Suprapubic skin (tissue), 4 donors: Measurements from ENCODE around the gene MED31. TPM values are rescaled to one million over a fixed set of nuclear protein-coding genes. Genes with fewer than 3 reads are reported as not detected.
"Not testable (repeated sequence)": the region's sequence is repeated elsewhere in the genome, so short reads cannot be mapped to it uniquely, and the experiment has no call there.

Source experiments
- DNase-seq, 2 donors: peaks; one replicate each; pipeline ENCODE4 v3.0.0-alpha.2; 2019; ENCODE audit warnings: low spot score in 2 of 2
- H3K27ac ChIP-seq: fragments of 200-600 bp; sonication (generic); one replicate; pipeline ENCODE4 v1.5.1; 2019
- H3K27me3 ChIP-seq: fragments of 200-600 bp; sonication (generic); one replicate; pipeline ENCODE4 v1.5.1; 2019
- H3K36me3 ChIP-seq: fragments of 200-600 bp; sonication (generic); one replicate; pipeline ENCODE4 v1.5.1; 2019
- H3K4me1 ChIP-seq: fragments of 200-600 bp; sonication (generic); one replicate; pipeline ENCODE4 v1.5.1; 2019
- H3K4me3 ChIP-seq: fragments of 200-600 bp; sonication (generic); one replicate; pipeline ENCODE4 v1.5.1; 2019; ENCODE audit warnings: mild to moderate bottlenecking
- H3K9me3 ChIP-seq: fragments of 200-600 bp; sonication (generic); one replicate; pipeline ENCODE4 v1.5.1; 2019
- CTCF ChIP-seq, 2 donors: fragments of 200-600 bp in 1 of 2; fragments of 450-650 bp in 1 of 2; sonication (generic) in 1 of 2; IDR thresholded peaks; one replicate each; pipeline ENCODE4 v1.5.1; 2016 to 2019; ENCODE audit warnings: antibody characterized with exemption in 2 of 2, mild to moderate bottlenecking in 1 of 2, moderate library complexity in 1 of 2
- EP300 ChIP-seq: sonication (generic); formaldehyde crosslinking; IDR thresholded peaks from one replicate; pipeline ENCODE4 v1.6.1; 2017; ENCODE audit warnings: antibody characterized with exemption
- POLR2A ChIP-seq, 2 donors: fragments of 450-650 bp; IDR thresholded peaks; one replicate each; pipeline ENCODE4 v1.6.1; 2017; ENCODE audit warnings: antibody characterized with exemption in 2 of 2, mild to moderate bottlenecking in 2 of 2, moderate library complexity in 2 of 2
- POLR2AphosphoS5 ChIP-seq, 3 donors: sonication (generic); formaldehyde crosslinking; IDR thresholded peaks; one replicate each; pipeline ENCODE4 v1.6.1; 2017; ENCODE audit warnings: antibody characterized with exemption in 3 of 3
- WGBS: methylation state at CpG from one replicate; pipeline ENCODE4 v1.1.5; 2018; 5-methylcytosine and 5-hydroxymethylcytosine counted together
- total RNA-seq, 4 donors: library from RNA; depleted of rRNA; stranded (reverse); fragments of >200 nt; gene quantifications; one replicate each; pipeline ENCODE4 v1.1.0, GENCODE V29; 2016

MED31 gene
- total RNA-seq, 4 donors from 2014 or later: 9.3 to 19.2 (median 12.9) TPM

- Histone ChIP-seq H3K9me3 (no peaks in the 10 kb centered on the region), H3K4me1 (peaks cover 32% of the 10 kb centered on the region), H3K4me3 (peak overlapping the region; percentile 42), H3K27ac (no peak overlapping the region), H3K36me3 (no peaks in the 10 kb centered on the region), H3K27me3 (peaks cover 31% of the 10 kb centered on the region)
- WGBS: 71% methylated on average over 12 of the region's 18 CpGs
- no peak for TF ChIP-seq POLR2AphosphoS5 (IDR thresholded peaks at IDR 0.05)
- TF ChIP-seq EP300: no peak
- no peak for TF ChIP-seq POLR2A (IDR thresholded peaks at IDR 0.05)
- no peak for TF ChIP-seq CTCF (IDR thresholded peaks at IDR 0.05)
- no peak for DNase-seq
Observed at GRCh38 chr17:6657633-6658287, 6.4 kb upstream of the MED31 start.

GRCh38 chr17:6656797-6657632 is 5.6 kb upstream of the MED31 start:
- peaks cover 31% of the 10 kb centered on the region for H3K27me3 ChIP-seq
- H3K4me3 ChIP-seq: peak overlapping the region; percentile 42
- not testable (repeated sequence) for H3K36me3 ChIP-seq, H3K9me3 ChIP-seq, H3K27ac ChIP-seq, DNase-seq
- WGBS: 9% methylated on average over 16 of the region's 55 CpGs
- H3K4me1 ChIP-seq: peaks cover 40% of the 10 kb centered on the region

- WGBS: 5% methylated on average over 19 of the region's 41 CpGs
- Histone ChIP-seq H3K4me1 (peaks cover 45% of the 10 kb centered on the region), H3K27me3 (peaks cover 31% of the 10 kb centered on the region), H3K27ac (peak overlapping the region; percentile 74), H3K4me3 (peak overlapping the region; percentile 42)
- H3K9me3 ChIP-seq, DNase-seq, H3K36me3 ChIP-seq: not testable (repeated sequence)
Observed at GRCh38 chr17:6655732-6656361, 4.4 kb upstream of the MED31 start.

- peaks cover 31% of the 10 kb centered on the region for H3K27me3 ChIP-seq
- H3K4me1 ChIP-seq: peaks cover 51% of the 10 kb centered on the region
- DNase-seq: no peak
- no peaks in the 10 kb centered on the region for H3K9me3 ChIP-seq
- H3K4me3 ChIP-seq: peak overlapping the region; percentile 42
- WGBS: 28% methylated on average over 42 of the region's 46 CpGs
- no peak for TF ChIP-seq CTCF (IDR thresholded peaks at IDR 0.05)
- TF ChIP-seq POLR2AphosphoS5 (IDR thresholded peaks at IDR 0.05): no peak
- TF ChIP-seq POLR2A (IDR thresholded peaks at IDR 0.05): no peak
- no peak for TF ChIP-seq EP300
- no peaks in the 10 kb centered on the region for H3K36me3 ChIP-seq
- H3K27ac ChIP-seq: peak overlapping the region; percentile 74
Observed at GRCh38 chr17:6654841-6655731, 3.7 kb upstream of the MED31 start.

GRCh38 chr17:6651919-6652452 is 581 bp upstream of the MED31 start:
- H3K27me3 ChIP-seq: peaks cover 12% of the 10 kb centered on the region
- TF ChIP-seq EP300: peak; percentile 17
- no peak for TF ChIP-seq CTCF (IDR thresholded peaks at IDR 0.05)
- peak overlapping the region; percentile 93 for H3K27ac ChIP-seq
- peaks cover 52% of the 10 kb centered on the region for H3K4me1 ChIP-seq
- 15% methylated on average over 4 of the region's 47 CpGs for WGBS
- peak in 1 of 2 donors; percentile 82 for DNase-seq
- peak overlapping the region; percentile 80 for H3K4me3 ChIP-seq
- no peaks in the 10 kb centered on the region for H3K9me3 ChIP-seq
- H3K36me3 ChIP-seq: peaks cover 13% of the 10 kb centered on the region
